ENCODE data around the gene TRIP12.
"Not testable (repeated sequence)": the region's sequence is repeated elsewhere in the genome, so short reads cannot be mapped to it uniquely, and the experiment has no call there.

DNA sequence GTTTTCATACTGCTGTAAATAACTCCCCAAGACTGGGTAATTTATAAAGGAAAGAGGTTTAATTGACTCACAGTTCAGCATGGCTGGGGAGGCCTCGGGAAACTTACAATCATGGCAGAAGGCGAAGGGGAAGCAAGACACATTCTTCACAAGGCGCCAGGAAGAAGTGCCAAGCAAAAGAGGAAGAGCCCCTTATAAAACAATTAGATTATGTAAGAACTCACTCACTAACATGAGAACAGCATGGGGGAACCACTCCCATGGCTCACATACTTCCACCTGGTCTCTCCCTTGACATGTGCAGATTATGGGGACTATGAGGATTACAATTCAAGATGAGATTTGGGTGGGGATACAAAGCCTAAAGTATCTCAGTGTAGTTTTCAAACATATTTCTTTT, 198.6 kb downstream of the TRIP12 start:
- TF ChIP-seq EZH2 (IDR thresholded peaks at IDR 0.05); POLR2A (IDR thresholded peaks at IDR 0.05; ENCODE audit: borderline replicate concordance, extremely low read depth, insufficient read depth, insufficient read length); EZH2phosphoT487 (IDR thresholded peaks at IDR 0.05; ENCODE audit: borderline replicate concordance); RAD21 (IDR thresholded peaks at IDR 0.05; ENCODE audit: low read depth); SP1 (IDR thresholded peaks at IDR 0.05; ENCODE audit: low read depth); ZNF274 (IDR thresholded peaks at IDR 0.05; ENCODE audit: low read depth, low read length); EGR1 (IDR thresholded peaks at IDR 0.05; ENCODE audit: low read depth); SIN3A (IDR thresholded peaks at IDR 0.05; ENCODE audit: low read depth); SRF (IDR thresholded peaks at IDR 0.05; ENCODE audit: low read depth); POLR2AphosphoS5 (IDR thresholded peaks at IDR 0.05; ENCODE audit: low read depth, low read length): not testable (repeated sequence)
- TF ChIP-seq, protein P1, sequence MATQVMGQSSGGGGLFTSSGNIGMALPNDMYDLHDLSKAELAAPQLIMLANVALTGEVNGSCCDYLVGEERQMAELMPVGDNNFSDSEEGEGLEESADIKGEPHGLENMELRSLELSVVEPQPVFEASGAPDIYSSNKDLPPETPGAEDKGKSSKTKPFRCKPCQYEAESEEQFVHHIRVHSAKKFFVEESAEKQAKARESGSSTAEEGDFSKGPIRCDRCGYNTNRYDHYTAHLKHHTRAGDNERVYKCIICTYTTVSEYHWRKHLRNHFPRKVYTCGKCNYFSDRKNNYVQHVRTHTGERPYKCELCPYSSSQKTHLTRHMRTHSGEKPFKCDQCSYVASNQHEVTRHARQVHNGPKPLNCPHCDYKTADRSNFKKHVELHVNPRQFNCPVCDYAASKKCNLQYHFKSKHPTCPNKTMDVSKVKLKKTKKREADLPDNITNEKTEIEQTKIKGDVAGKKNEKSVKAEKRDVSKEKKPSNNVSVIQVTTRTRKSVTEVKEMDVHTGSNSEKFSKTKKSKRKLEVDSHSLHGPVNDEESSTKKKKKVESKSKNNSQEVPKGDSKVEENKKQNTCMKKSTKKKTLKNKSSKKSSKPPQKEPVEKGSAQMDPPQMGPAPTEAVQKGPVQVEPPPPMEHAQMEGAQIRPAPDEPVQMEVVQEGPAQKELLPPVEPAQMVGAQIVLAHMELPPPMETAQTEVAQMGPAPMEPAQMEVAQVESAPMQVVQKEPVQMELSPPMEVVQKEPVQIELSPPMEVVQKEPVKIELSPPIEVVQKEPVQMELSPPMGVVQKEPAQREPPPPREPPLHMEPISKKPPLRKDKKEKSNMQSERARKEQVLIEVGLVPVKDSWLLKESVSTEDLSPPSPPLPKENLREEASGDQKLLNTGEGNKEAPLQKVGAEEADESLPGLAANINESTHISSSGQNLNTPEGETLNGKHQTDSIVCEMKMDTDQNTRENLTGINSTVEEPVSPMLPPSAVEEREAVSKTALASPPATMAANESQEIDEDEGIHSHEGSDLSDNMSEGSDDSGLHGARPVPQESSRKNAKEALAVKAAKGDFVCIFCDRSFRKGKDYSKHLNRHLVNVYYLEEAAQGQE (IDR thresholded peaks at IDR 0.05; ENCODE audit: low read depth): not testable (repeated sequence)
- TF ChIP-seq, protein P2, sequence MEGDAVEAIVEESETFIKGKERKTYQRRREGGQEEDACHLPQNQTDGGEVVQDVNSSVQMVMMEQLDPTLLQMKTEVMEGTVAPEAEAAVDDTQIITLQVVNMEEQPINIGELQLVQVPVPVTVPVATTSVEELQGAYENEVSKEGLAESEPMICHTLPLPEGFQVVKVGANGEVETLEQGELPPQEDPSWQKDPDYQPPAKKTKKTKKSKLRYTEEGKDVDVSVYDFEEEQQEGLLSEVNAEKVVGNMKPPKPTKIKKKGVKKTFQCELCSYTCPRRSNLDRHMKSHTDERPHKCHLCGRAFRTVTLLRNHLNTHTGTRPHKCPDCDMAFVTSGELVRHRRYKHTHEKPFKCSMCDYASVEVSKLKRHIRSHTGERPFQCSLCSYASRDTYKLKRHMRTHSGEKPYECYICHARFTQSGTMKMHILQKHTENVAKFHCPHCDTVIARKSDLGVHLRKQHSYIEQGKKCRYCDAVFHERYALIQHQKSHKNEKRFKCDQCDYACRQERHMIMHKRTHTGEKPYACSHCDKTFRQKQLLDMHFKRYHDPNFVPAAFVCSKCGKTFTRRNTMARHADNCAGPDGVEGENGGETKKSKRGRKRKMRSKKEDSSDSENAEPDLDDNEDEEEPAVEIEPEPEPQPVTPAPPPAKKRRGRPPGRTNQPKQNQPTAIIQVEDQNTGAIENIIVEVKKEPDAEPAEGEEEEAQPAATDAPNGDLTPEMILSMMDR (IDR thresholded peaks at IDR 0.05 in 2 of 3, conservative IDR thresholded peaks at IDR 0.05 in 1 of 3; ENCODE audit: borderline replicate concordance in 1 of 3, insufficient read depth in 1 of 3, low read depth in 2 of 3, low read length in 2 of 3): not testable (repeated sequence)
